Measurements from ENCODE around the gene AGO1.

GRCh38 chr1:35962952-35963351 is 79.9 kb downstream of the AGO1 start:
- no peak for TF ChIP-seq MAFF (IDR thresholded peaks at IDR 0.05; ENCODE audit: low read depth, low read length)
- no peak for TF ChIP-seq ZBTB33 (CRISPR knock-in tag; IDR thresholded peaks at IDR 0.05)
